Mucosa of rectum (tissue), 2 donors: ENCODE measurements around the gene CYP2A13.
"Not testable (repeated sequence)": the region's sequence is repeated elsewhere in the genome, so short reads cannot be mapped to it uniquely, and the experiment has no call there.

Source experiments
- H3K27ac ChIP-seq, 2 donors: one replicate each; pipeline ENCODE4 v1.7.0; 2013; ENCODE audit warnings: inconsistent platforms in 2 of 2, low read depth in 2 of 2, low read length in 2 of 2
- H3K27me3 ChIP-seq, 2 donors: one replicate each; pipeline ENCODE4 v1.7.0; 2013; ENCODE audit warnings: low read length in 2 of 2; ENCODE audit not compliant: control insufficient read depth in 2 of 2, insufficient read depth in 2 of 2
- H3K36me3 ChIP-seq, 2 donors: one replicate each; pipeline ENCODE4 v1.7.0; 2013; ENCODE audit warnings: low read length in 2 of 2; ENCODE audit not compliant: control insufficient read depth in 2 of 2, insufficient read depth in 2 of 2
- H3K4me1 ChIP-seq, 2 donors: one replicate each; pipeline ENCODE4 v1.7.0; 2013; ENCODE audit warnings: low read length in 2 of 2, mild to moderate bottlenecking in 1 of 2; ENCODE audit not compliant: control insufficient read depth in 2 of 2, insufficient read depth in 2 of 2
- H3K4me3 ChIP-seq, 2 donors: one replicate each; pipeline ENCODE4 v1.7.0; 2013; ENCODE audit warnings: low read length in 2 of 2
- H3K9ac ChIP-seq, 2 donors: one replicate each; pipeline ENCODE4 v1.7.0; 2013; ENCODE audit warnings: low read length in 2 of 2, low read depth in 1 of 2, mild to moderate bottlenecking in 1 of 2
- H3K9me3 ChIP-seq, 2 donors: one replicate each; pipeline ENCODE4 v1.7.0; 2013; ENCODE audit warnings: low read length in 2 of 2; ENCODE audit not compliant: control insufficient read depth in 2 of 2
- donor health status: healthy.
- donor health status: Normal muscosa, but diverticular disease.

Gene CYP2A13

DNA sequence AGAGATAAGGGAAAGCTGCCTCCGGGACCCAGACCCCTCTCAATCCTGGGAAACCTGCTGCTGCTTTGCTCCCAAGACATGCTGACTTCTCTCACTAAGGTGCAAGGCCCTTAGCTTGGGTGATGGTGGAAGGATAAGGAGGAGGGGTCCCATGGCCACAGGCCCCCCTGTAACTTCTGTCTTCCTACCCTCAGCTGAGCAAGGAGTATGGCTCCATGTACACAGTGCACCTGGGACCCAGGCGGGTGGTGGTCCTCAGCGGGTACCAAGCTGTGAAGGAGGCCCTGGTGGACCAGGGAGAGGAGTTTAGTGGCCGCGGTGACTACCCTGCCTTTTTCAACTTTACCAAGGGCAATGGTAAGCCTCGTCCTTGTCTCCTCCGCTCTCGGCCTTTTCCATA is 28.0 kb downstream of the CYP2A13 start:
- Histone ChIP-seq H3K27ac (no peak overlapping the region), H3K36me3 (no peaks in the 10 kb centered on the region), H3K9ac (no peak overlapping the region), H3K4me1 (no peaks in the 10 kb centered on the region), H3K27me3 (no peaks in the 10 kb centered on the region), H3K4me3 (no peak overlapping the region), H3K9me3 (no peaks in the 10 kb centered on the region)

DNA sequence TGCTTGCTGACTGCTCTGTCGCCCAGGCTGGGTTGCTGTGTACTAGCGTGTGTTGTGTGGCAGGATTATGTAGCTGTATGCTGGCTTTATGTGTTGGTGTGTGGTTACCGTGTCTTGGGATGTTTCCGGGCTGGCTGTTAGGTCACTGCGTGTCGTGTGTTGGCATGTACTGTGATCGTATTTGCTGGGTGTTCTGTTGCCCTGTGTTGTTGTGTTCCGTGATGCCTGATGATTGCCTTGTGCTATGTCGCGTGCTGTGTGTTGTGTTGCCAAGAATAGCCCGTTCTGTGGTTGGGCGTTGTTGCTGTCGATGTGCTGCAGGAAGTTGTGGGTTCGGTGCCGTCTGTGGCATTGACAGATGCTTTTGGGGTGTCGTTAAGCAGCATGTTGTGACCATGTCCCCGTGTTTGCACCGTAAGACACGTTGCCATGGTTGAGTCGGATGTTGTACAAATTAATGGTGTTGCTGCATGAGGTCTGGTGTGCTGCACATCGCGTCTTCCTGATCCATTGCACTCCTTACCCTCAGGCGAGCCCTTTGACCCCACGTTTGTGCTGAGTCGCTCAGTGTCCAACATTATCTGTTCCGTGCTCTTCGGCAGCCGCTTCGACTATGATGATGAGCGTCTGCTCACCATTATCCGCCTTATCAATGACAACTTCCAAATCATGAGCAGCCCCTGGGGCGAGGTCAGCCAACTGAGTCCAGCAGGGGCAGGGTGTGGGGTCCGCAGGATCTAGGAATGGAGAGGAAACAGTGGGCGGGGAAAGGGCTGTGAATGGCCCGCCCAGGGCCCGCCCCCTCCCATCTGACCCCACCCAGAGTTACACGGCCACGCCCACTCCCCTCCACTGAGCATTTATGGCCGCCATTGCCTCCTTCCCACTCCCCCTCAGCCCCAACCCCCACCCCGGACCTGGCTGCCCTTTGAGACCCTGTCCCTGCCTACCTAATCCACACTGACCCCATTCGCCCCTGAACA is 33.0 kb downstream of the CYP2A13 start:
- not testable (repeated sequence) for H3K36me3 ChIP-seq, H3K27me3 ChIP-seq, H3K9ac ChIP-seq, H3K4me3 ChIP-seq, H3K27ac ChIP-seq, H3K9me3 ChIP-seq, H3K4me1 ChIP-seq

DNA sequence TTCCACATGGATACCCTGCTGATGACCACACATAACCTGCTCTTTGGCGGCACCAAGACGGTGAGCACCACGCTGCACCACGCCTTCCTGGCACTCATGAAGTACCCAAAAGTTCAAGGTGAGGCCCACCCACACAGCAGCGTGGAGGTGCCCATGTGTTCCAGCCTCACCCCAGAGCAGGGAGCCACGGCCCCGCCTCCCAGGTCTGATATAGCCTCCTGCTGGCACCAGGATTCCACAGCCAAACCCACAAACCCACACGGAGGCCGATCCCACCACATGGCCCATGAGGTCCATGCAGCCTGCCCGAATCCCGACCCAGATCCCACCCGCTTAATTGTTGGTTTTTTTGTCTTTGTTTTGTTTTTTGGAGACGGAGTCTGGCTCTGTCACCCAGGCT is 34.6 kb downstream of the CYP2A13 start:
- not testable (repeated sequence) for H3K36me3 ChIP-seq, H3K27me3 ChIP-seq, H3K9me3 ChIP-seq, H3K4me3 ChIP-seq, H3K27ac ChIP-seq, H3K9ac ChIP-seq, H3K4me1 ChIP-seq

DNA sequence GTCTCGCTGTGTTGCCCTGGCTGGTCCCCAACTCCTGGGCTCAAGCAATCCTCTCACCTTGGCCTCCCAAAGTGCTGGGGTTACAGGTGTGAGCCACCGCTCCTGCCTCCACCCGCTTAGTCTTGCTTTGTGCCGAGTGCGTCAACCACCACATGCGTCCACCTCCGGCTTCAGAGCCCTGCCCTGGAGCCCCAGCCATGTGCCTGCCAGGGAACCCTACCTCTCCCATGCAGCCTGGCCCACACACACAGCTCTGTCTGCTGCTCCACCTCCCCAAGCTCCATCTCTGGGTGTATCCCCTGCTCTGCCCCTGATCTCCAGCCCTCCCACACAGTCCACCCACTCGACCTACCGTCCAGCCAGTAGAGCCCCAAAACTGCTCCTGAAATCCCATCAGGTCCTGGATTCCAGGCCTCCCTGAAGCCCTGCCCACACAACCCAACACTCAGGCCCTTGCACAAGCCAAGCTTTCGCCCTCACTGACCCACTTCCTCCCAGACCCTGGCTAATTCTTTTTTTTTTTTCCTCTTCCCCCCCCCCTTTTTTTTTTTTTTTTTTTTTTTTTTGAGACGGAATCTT is 35.6 kb downstream of the CYP2A13 start:
- no peaks in the 10 kb centered on the region for H3K9me3 ChIP-seq
- no peaks in the 10 kb centered on the region for H3K4me1 ChIP-seq
- no peak overlapping the region for H3K4me3 ChIP-seq
- H3K36me3 ChIP-seq: no peaks in the 10 kb centered on the region
- no peaks in the 10 kb centered on the region for H3K27me3 ChIP-seq
- no peak overlapping the region for H3K27ac ChIP-seq
- H3K9ac ChIP-seq: no peak overlapping the region

DNA sequence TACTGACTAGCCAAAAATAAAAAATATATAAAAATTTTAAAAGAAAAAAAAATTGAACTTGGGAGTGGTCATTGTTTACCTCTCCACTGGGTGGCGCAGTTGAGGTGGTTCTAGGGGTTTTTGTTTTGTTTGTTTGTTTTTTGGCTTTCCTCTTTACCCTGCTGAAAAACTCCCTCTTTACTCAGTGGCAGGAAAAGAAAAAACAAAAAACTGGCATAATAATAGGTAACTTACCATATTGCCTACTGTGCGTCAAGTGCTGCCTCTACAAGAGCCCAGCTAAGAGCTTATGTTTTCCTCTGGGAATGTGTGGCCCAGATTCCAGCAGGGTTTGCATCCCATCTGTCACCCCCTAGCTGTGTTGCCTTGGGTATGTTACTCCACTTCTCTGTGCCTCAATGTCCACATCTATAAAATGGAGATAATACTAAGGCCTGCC is 38.5 kb downstream of the CYP2A13 start:
- H3K27ac ChIP-seq, H3K27me3 ChIP-seq, H3K9ac ChIP-seq, H3K4me3 ChIP-seq, H3K36me3 ChIP-seq, H3K9me3 ChIP-seq, H3K4me1 ChIP-seq: not testable (repeated sequence)

DNA sequence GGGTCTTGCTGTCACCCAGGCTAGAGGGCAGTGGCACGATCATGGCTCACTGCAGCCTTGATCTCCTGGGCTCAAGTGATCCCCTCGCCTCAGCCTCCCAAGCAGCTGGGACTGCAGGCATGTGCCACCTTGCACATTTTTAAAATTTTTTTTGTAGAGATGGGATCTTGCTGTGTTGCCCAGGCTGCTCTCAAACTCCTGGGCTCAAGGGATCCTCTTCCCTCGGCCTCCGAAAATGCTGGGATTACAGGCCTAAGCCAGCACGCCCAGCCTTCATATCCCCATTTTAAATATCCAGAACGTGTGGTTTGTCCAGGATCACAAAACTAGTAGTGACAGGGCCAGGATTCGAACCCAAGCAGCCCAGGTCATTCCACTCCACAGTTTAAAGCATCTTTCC is 39.1 kb downstream of the CYP2A13 start:
- not testable (repeated sequence) for H3K9me3 ChIP-seq, H3K27ac ChIP-seq, H3K36me3 ChIP-seq, H3K4me1 ChIP-seq, H3K9ac ChIP-seq, H3K4me3 ChIP-seq, H3K27me3 ChIP-seq

DNA sequence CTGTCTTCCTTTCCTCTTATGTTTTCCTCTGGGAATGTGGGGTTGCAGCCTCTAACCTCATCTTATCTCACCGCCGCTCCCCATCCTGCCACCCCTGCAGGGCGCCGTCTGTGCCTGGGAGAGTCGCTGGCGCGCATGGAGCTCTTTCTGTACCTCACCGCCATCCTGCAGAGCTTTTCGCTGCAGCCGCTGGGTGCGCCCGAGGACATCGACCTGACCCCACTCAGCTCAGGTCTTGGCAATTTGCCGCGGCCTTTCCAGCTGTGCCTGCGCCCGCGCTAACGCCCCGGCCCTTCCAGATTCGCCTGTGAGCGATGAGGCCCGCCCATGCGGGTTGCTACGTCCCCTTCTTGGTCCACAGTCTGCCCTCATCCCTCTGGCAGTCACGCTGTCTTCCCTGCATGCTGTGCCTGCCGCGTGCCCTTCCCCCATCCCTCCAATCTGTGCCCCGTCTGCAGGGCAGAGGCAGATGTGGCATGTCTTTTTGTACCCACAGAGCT is 39.6 kb downstream of the CYP2A13 start:
- not testable (repeated sequence) for H3K4me3 ChIP-seq, H3K27me3 ChIP-seq, H3K9ac ChIP-seq, H3K4me1 ChIP-seq, H3K27ac ChIP-seq, H3K9me3 ChIP-seq, H3K36me3 ChIP-seq

DNA sequence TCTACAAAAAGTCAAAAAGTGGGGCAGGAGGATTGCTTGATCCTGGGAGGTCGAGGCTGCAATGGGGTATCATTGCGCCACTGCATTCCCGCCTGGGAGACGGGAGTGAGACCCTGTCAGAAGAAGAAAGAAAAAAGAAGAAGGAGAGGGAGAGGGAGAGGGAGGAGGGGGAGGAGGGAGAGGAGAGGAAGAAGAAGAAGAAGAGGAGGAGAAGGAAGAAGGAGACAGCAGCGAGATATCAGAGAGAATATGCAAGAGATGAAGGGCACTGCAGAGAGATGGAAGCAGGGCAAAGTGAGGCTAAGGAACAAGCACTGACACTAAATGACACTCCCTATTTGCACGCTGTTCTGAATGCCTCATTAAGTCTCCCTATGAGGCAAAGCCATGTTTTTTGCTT is 40.4 kb downstream of the CYP2A13 start:
- Histone ChIP-seq H3K36me3 (no peaks in the 10 kb centered on the region), H3K9ac (no peak overlapping the region), H3K9me3 (no peaks in the 10 kb centered on the region), H3K4me1 (no peaks in the 10 kb centered on the region), H3K27me3 (no peaks in the 10 kb centered on the region), H3K4me3 (no peak overlapping the region), H3K27ac (no peak overlapping the region)

DNA sequence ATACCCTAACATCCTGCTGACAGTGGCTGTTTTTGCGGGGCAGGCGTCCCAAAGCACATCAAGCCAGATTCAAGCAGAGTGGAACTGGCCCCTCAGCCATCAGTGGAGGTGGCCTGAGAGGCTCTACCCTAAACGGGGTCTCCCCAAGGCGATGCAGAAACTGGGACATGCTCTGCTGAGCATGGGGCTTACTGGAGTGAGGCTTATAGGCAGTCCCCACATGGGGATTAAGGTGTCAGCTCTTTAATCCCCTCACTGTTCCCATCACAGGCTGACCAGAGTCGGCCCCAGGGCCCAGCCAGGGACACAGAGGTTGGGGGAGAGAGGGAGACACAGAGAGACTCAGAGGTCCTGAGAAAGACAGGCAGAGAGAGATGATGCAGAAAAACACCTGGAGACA is 42.9 kb downstream of the CYP2A13 start:
- no peaks in the 10 kb centered on the region for H3K27me3 ChIP-seq
- no peaks in the 10 kb centered on the region for H3K4me1 ChIP-seq

DNA sequence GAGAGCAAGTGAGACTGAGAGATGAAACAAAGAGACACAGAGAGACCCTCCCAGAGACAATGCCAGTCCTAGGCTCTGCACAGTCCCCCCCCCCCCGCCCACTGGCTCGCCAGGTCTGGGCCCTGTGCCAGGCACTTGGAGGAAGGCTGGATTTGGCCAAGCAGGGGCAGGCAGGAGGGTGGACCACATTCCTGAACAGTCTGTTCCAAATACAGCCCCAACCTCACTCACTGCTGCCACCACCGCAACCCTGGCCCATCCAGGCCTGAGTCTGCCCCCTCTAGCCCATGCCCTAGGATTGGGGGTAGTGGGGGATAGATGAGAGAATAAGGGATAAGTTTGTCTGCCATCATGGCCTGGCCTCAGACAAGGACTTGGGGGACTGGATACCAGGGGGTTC is 45.0 kb downstream of the CYP2A13 start:
- no peaks in the 10 kb centered on the region for H3K27me3 ChIP-seq

More for the DNA sequence above, 42.9 kb downstream of the CYP2A13 start:
- H3K27ac ChIP-seq: no peak overlapping the region
- no peak overlapping the region for H3K9ac ChIP-seq
- H3K36me3 ChIP-seq: no peaks in the 10 kb centered on the region
- H3K9me3 ChIP-seq: no peaks in the 10 kb centered on the region
- no peak overlapping the region for H3K4me3 ChIP-seq

More for the DNA sequence above, 45.0 kb downstream of the CYP2A13 start:
- no peaks in the 10 kb centered on the region for H3K9me3 ChIP-seq
- no peaks in the 10 kb centered on the region for H3K36me3 ChIP-seq
- H3K27ac ChIP-seq: no peak overlapping the region
- no peak overlapping the region for H3K4me3 ChIP-seq
- H3K9ac ChIP-seq: no peak overlapping the region
- H3K4me1 ChIP-seq: no peaks in the 10 kb centered on the region
